NCI-H1436 treated with DMSO at 0.1 percent for 48 hours (cell line): ENCODE data around the gene KRTAP5-1.
A peak's percentile ranks its signal among the peaks of the same experiment; 100 is the strongest.

ENCODE experiments used
- DNase-seq: peaks from one replicate; lab custom pipeline; 2025; lab: John Stamatoyannopoulos, UW

KRTAP5-1 gene

DNA sequence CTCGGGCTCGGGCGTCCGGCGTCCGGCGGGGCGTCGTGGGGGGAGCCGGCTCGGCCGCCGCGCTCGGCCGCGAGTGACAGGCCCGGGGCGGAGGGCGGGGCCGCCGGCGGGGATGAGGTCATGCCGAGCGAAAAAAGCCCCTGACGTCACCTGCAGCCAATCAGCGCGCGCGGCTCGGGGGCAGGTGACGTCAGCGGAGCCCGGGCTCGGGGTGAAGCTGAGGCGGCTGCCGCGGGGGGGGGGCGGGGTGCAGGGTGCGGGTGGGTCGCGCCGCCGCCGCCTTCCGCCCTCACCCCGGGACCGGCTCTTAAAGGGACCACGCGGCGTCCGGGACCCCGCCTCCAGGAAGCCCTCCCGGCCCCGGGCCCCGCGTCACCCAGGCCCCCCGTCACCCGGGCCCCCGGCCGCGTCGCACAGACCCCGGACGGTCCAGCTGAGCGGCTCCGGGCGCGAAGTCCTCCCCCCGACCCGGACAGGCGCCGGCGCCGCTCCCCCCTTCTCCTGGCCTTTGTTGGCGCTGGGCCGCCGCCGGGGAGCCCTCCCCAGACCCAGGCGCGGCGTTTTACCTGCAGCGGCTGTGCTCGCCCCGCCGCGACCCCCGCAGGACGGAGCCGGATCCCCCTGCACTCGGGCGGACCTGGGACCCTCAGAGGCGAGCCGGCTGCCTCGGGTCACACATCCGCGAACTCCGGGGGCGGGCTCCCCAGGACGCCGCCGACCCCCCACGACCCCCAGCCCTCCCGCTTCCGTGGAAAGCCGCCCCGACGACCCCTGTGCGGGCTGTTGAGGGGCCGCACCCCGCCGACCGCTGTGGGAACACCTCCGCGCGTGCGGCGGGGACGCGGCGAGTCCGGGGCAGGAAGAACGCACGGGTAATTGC lies 12.6 kb downstream of the KRTAP5-1 start, which contains the start of gene DUSP8:
Gene DUSP8, minus strand, starts transcription at position 75 of the 880 bp plus-strand sequence. CDS start 6,445 bp downstream, outside the sequence.
- peak; percentile 17 for DNase-seq

DNA sequence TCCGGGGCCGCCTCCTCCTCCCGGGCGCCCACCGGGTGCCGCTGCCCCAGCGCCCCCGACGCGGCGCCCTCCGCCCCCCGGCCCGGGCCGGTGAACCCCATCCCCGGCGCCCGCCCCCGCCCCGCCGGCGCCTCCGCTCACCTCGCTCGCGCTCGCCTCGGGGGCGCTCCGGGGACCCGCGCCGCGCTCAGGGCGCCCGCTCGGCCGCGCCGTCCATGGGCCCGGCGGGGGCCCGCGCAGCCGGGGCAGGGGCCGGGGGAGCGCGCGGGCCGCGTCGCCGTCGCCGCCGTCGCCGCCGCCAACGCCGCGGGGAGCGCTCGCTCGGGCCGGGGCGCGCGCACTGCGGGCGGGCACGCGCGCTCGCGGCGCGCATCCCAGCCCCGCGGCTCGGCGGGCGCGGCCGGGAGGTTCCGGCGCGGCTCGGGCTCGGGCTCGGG lies 13.3 kb downstream of the KRTAP5-1 start:
- no peak for DNase-seq

GRCh38 chr11:1570896-1571759 lies 14.0 kb downstream of the KRTAP5-1 start:
- DNase-seq, result no peak

- no peak for DNase-seq
Observed at GRCh38 chr11:1570531-1570895, 14.6 kb downstream of the KRTAP5-1 start.

DNA sequence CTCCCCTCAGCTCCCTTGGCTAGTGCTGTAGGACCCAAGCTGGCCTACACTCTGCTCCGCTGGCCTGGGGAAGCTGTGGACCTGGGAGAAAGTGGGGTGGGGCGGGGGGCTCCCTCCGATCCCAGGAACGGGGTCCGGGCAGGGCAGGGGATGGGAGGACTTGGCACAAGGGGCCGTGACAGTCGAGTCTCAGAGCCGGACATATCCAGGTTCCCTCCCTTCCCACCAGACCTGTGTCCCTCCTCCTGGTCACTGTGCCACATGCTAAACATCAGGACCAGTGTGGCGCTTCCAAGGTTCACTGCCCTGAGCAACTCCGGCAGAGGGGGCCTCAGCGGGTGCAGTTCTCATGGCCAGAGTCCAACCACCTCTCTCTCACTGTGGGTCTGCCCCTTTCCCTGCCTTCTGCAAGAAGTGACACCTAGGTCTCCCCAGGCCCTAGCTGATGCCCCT lies 15.1 kb downstream of the KRTAP5-1 start:
- DNase-seq, result no peak

- DNase-seq, result no peak
Observed at GRCh38 chr11:1569251-1569780, 15.8 kb downstream of the KRTAP5-1 start.

DNA sequence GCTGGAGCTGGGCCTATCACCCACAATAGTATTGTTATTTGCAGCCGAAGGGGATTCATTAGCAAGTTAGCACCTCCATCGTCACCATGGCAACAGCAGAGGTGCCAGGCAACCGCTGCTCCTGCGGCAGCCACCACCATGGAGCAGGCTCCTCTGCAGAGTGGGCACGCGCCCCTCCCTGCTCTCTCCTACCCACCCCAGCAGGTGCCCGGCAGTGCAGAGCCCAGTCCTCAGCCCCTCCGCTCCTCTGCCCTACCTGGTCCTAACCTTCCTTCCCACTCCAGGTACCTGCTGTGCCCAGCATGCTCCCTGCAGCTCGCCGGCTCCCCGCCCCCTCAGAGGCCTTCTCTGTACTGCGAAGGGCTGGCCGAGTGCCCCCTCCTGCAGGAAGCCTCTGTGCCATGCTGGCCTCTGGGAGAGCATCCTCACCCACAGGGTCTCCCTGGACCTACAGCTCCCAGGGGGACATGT lies 16.6 kb downstream of the KRTAP5-1 start:
- no peak for DNase-seq

- no peak for DNase-seq
Observed at GRCh38 chr11:1567721-1568100, 17.4 kb downstream of the KRTAP5-1 start.

GRCh38 chr11:1567052-1567720 lies 17.9 kb downstream of the KRTAP5-1 start:
- DNase-seq, result no peak

- DNase-seq, result no peak
Observed at GRCh38 chr11:1566381-1567051, 18.6 kb downstream of the KRTAP5-1 start.

DNA sequence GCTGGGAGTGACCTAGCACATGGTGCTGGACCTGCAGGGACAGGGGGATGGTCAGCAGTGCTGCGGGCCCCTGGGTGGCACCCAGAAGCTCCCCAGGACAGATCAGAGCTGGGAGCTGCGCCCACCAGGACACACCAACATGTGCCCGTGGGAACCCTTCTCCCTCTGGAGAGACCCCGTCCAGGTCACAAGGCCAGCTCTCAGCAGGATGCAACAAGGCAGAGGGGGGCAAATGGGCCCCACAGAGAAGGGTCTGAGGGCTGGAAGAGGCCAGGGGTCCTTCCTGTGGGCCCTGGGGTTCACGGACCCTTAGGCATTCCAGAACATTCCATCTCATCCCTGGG lies 19.2 kb downstream of the KRTAP5-1 start:
- no peak for DNase-seq

GRCh38 chr11:1565173-1565903 lies 19.7 kb downstream of the KRTAP5-1 start:
- no peak for DNase-seq

DNA sequence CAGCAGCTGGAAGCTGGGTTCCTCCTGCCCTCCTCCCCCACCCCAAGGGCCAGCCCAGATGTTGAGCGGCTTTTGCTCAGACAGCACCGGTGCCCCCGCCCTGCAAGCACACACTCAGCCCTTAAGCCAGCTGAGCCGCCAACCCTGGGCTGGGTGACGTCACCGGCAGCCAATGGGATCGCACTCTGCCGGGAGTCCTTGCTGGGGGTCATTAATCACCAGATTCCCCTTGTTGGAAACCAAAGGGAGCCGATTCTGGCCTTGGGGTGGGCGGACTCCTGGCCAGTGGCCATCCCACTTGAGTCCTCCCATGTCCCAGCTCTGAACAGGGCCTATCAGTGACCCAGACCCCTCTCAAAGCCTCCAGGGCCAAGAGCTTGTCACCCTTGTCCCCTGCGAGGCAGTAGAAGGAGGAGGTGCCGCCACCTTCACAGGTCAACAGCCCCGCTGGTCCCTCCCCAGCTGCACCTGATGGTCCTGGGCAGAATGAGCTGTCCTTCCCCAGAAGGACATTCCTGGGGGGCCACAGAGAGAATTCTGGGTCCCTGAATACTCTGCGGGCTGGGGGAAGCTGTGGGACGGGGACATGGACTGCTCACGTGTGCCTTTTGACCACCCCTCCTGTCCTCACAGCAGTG lies 20.4 kb downstream of the KRTAP5-1 start:
- no peak for DNase-seq

DNA sequence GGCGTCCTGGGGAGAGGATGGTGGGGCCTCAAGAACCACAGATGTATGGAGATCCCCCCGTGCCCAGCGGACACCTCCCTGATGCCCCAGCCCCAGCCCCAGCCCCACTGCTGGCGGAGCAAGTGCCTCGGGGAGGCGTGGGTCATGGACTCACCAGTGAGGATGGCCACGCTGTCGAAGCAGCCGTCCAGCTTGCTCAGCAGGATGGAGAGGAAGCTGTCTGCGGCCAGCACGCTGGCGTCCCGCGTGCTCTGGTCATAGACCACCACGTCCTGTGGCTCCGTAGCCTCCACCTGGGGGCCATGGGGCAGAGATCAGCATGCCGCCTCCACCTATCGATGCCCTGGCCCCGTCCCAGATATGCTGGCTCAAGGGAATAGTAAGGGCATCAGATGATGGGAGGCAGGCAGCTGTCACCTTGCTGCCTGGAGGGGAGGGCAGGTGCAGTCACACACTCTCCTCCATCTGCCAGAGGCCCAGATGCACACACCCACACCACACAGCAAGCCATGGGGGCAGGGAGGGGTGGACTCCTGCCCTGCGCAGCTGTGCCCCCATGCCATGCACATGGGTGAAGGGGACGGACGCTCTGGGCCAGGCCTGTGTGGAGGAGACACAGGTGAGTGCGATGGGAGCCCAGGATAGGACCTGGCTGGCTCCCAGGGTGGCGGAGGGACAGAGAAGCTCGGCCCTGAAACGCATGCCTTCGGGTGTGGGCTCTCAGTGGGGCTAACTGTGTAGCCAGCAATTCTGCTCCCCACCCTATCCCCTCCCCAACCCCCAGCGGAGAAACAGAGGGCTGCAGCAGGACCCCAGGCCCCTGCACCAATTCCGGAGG lies 21.2 kb downstream of the KRTAP5-1 start:
- no peak for DNase-seq

- DNase-seq, result no peak
Observed at GRCh38 chr11:1563149-1563638, 21.9 kb downstream of the KRTAP5-1 start.

DNA sequence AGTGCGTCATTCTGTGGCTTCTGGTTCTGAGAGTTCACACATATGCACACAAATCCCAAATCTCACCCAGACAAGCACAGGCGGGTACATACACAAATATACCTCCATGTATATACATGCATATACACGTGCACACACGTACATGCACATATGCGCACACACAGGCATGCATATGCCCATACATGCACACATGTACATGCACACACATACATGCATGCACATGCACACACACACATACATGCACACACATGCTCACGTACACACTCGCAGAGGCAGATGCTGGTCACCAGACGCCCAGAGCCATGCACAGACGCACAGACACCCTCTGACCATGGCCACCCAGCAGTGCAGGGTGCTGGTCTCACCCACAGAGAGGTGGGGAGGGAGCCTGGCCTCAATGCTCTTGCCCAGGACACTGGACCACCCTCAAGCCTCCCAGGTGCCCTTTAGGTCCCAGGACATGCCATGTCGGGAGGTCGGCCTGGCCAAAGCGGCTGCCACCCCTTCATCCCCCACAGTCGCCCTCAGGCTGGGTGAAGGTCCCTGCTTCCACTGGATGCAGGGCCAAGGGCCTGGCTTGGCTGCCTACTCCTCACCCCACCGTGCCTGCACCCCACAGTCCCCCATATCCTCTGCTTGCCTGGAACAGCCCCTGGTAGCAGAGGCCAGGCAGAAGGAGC lies 22.5 kb downstream of the KRTAP5-1 start:
- no peak for DNase-seq

- no peak for DNase-seq
Observed at GRCh38 chr11:1561955-1562354, 23.1 kb downstream of the KRTAP5-1 start.

GRCh38 chr11:1561266-1561665 lies 23.8 kb downstream of the KRTAP5-1 start:
- no peak for DNase-seq
